ENCODE measurements around the gene MYO1A.
"Not testable (repeated sequence)": the region's sequence is repeated elsewhere in the genome, so short reads cannot be mapped to it uniquely, and the experiment has no call there.

MYO1A gene

DNA sequence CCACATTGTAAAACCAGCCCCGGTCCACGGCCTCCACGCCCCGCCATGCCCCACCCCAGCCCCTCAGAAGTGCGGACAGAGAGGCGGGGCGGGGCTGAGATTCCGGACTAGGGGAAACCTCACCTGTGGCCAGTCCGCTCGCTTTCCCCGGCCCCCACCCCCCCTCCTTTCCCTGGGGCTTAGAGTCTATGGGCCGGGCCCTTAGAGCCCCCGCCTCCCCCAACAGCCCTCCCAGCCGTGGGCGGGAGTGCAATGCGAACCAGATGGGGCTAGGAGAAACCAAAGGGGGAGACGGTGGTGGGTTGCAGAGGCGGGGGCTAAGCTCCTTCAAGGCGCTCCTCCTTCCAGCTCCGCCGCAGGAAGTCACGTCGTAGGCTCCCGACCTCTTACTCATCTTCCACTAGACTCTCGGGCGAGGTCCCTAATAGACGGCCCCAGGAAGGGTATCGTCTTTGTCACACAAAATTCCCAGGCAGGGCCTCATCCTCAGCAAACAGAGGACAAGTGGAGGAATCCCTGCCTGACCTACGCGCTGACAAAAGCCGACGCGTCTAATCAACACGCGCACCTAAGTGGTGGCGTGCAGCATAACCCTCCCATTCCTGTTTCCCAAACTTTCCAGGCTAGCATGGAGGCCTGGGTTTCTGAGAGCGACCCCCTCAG is 37.9 kb upstream of the MYO1A start:
- DNase-seq (ENCODE audit: low read depth in 4 of 4, low spot score in 1 of 4): peak in 3 of 4 experiments; percentile 43 to 87 (median 73)

DNA sequence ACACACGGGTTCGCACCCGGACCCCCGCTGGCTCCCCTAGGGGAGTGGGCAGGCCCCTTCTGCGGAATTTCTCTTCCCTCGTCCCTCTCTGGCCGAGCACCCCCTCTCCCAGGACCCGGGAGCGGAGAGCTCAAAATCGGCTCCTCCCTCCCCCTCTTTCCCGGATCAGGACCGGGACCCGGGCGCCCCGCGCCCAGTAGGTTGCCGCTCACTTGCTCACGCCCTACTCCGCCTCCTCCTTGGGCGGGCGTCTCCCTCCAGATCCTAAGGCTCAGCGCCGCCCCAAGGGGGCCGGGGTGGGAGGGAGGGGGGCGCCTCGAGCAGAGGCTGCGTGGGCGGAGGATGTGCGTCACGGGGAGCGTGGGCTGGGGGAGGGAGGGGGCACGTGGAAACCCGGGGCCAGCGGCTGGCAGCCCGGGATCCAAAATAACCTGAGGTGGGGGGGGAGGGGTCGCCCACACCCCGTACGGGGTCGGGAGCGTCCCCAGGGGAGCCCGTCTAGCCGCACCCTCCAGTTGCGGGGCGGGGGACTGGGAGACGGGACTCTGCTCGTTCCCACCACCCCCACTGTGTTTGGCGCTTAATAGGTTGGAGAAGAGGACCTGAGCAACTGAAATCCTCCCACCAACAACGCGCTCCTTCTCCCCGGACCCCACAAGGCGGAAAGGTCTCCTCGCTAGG is 37.2 kb upstream of the MYO1A start:
- DNase-seq (ENCODE audit: low read depth in 4 of 4, low spot score in 1 of 4): peak; percentile 75 to 94 (median 92)

DNA sequence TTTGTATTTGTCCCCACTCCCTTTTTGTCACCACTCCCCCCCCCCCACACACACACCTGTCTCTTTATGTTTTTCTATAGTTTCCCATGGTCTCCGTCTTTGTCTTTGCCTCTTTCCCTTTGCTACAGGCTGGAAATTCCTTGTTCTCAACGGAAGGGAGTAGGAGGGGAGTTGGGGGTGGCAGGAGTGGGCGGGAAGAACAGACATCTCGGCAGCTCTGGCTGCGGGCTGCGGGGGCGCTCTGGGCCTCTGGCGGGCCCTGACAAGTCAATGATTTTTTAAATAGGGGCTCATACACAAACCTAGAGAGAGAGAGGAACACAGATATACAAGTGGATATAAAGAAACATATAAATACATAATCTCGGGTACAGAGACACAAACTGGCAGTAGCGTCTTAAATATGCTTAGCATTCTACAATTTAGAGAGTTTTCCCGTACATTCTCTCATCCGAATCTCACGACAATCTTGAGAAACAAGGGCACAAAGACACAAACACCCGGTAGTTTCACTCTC is 36.6 kb upstream of the MYO1A start:
- DNase-seq (ENCODE audit: low read depth in 4 of 4, low spot score in 1 of 4): peak in 1 of 4 experiments; percentile 48

DNA sequence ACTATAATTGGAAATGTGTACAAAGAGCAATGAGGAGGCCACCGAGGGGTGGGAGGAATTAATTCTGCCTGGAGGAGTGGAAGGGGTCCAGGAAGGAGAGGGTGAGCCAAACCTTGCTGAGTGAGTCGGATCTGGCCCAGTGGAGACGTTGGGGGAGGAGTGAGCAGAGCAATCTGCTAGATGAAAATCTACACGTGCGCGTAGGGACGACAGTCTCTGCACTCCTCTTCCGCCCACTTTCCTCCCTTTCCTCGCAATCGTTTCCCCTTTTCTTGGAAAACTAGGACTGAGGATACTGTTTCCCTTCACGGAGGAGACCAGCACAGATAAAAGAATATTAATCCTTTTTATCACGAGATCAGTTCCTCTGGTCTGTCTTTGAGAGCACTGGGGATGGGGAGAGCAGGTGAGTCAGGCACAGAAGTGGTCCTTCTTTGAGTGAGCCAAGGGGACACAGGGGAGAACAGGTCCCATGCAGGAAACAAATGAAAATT is 36.1 kb upstream of the MYO1A start:
- DNase-seq (ENCODE audit: low read depth in 4 of 4, low spot score in 1 of 4): no peak

DNA sequence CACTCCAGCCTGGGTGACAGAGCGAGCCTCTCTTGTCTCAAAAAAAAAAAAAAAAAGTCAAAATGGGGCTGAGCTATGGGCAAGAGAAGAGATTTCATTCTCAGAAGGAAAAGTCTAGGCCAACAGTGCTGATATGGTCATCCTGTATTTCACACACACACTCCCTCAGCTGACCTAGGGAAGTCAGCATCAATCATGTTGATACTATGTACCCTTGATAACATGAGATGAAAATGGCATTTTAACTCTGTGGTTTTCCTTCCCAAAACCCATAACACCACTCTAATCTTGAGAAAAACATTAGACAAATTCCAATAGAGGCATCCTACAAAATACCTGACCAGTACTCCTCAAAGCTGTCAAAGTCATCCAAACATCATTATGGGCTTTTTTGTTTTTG is 30.9 kb upstream of the MYO1A start:
- DNase-seq (ENCODE audit: low read depth in 4 of 4, low spot score in 1 of 4): no peak

DNA sequence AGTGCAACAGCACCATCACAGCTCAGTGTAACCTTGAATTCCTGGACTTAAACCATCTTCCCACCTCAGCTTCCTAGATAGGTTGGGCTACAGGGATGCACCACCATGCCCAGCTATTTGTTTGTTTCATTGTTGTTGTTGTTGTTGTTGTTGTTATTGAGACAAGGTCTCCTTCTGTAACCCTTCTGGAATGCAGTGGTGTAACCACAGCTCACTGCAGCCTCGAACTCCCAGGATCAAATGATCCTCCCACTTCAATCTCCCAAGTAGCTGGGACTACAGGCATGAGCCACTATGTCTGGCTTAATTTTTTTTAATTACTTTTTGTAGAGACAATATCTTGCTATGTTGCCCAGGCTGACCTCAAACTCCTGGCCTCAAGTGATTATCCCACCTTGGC is 29.9 kb upstream of the MYO1A start:
- DNase-seq (ENCODE audit: low read depth in 4 of 4, low spot score in 1 of 4): no peak

DNA sequence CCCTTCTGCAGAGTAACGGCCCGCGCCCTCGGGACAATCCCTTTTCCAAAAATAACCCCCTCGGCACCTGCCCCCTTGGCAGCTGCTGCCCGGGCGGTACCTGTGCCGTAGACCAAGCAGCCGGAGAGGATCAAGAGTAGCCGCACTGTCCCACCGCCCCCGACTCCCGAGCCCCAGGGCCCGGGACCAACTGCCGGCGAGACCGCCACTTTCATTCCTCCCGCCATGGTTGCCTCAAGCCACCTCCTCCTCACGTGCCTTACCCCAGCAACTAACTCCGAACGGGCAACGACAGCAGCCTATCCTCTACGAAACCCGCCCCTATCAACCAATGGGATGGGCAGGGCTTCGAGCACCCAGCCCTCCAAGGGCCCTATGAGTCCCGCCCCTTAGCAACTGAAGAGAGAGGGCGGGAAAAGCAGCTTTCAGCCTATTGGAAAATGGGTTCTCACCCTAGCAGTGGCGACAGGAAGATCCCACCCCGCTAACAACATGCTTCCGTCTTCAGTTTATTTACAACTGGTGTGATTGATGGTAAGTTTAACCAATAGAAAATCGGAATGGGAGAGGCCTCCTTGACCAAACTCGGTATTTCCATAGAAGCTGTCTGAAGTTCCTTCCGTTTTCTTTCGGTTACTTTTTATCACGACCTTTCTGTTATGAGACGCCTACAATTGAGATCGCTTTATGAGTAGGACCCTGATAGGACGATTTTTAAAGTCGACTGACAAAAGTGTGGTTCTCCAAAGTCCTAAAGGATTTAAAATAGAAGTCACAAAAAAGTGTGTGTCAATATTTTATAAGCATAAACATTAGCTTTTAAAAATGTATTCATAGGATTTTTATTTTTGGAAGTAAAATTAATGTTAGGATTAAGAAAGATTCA is 28.8 kb upstream of the MYO1A start, which contains the start of gene NEMP1:
NEMP1 (minus strand) TSS at position 273 of the 886 bp plus-strand sequence; CDS start at position 227, 46 bp downstream.
- peak; percentile 73 to 92 (median 84) for DNase-seq (ENCODE audit: low read depth in 4 of 4, low spot score in 1 of 4)

DNA sequence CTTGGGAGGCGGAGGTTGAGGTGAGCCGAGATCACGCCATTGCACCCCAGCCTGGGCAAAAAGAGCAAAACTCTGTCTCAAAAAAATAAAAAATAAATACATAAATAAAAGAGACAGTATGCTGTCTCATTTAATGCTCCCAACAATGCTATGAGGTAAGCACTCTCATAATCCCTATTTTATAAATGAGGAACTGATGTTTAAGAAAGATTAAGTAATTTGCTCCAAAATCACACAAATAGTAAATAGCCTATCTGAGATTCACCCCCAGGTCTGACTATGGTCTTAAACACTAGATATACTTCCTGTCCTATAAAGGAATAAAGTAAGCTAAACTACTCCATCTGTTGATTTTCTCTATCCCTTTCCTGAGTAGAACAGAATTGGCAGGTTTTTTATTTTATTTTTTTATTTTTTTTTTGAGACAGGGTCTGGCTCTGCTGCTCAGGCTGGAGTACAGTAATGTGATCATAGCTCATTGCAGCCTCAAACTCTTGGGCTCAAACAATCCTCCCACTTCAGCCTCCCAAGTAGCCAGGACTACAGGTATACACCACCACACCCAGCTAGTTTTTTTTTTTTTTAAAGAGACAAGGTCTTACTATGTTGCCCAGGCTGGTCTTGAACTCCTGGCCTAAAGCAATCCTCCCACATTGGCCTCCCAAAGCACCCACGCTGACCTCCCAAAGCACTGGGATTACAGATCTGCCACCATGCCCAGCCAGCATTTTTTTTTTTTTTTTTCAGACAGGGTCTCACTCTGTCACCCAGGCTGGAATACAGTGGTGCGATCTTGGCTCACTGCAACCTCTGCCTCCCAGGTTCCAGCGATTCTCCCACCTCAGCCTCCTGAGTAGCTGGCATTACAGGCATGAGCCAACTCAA is 23.9 kb upstream of the MYO1A start:
- not testable (repeated sequence) for DNase-seq (ENCODE audit: low read depth in 4 of 4, low spot score in 1 of 4)

DNA sequence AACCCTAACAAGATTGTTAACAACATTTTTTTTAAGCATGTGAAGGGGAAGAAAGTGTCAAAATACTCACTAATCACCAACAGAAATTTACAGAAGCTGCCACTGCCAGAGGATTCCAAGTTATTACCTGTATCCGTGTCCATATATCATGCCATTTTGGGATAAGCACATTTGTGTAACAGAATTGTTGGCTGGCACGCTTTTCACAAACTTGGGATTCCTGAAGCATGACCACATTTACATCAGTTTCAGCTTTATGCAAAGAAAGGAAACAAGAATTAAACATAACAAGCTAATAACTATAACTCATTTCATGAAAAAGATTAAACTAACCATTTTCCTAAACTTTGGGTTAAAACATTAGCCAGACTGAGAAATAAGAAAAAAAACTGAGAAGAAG is 22.7 kb upstream of the MYO1A start:
- DNase-seq (ENCODE audit: low read depth in 4 of 4, low spot score in 1 of 4): no peak

DNA sequence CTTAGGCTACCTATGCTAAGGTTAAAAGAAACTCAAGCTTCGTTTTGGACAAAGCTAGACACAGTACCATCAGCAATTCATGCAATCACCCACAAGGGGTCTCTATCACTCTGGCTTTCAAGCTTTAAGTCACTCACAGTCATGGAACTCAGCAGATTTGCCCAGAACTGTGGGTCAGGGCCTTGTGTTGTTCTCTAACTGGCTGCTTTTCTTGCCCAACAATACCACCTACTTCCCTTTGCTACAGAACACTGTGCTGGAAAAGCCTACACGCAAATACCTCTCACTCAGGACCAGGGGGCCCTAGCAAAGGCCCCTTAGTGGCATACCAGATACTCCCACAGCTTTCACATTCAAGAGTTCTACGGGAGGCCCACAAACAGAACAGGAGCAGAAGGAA is 19.6 kb upstream of the MYO1A start:
- DNase-seq (ENCODE audit: low read depth in 4 of 4, low spot score in 1 of 4): peak in 1 of 4 experiments; percentile 22

DNA sequence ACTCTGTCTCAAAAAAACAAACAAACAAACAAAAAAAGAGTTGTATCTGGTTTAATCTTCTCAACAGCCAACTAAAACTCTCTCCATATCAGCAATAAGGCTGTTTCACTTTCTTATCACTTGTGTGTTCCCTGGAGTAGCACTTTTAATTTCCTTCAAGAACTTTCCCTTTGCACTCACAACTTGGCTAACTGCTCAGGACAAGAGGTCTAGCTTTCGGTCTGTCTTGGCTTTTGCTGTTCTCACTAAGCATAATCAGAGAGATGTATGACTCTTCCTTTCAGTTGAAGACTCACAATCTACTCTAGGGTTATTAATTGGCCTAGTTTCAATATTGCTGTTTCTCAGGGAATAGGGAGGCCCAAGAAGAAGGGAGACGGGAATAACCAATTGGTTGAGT is 16.3 kb upstream of the MYO1A start:
- no peak for DNase-seq (ENCODE audit: low read depth in 4 of 4, low spot score in 1 of 4)

DNA sequence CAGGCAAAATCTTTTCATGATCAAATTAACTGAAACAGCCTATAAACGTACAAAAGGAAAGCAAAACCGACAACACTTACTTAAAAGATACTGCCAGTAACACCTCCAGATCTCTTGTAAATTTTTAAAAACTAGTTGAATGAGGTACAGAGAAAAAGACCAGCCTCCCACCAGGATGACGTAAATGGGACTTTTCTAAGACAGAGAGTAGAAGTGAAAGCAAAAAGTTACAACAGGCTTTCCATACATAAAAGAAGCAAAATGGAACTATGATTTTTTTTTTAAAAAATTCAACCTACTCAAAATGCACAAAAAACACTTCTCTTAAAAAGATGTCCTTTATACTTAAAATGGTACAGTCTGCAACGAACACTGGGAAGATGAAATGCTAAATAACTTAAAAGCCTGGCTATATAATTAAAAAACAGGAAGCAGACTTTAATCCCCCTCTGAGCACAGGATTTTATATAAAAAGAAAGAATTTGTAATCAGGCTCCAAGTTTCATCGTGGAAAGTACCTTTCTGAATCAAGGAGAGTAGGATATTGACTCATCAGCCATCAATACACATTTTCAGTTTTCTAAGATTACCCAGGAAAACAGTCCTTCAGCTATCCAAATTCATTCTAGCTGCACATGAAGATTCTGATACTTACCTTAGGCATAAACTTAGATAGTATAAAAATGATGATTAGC is 14.2 kb upstream of the MYO1A start:
- DNase-seq (ENCODE audit: low read depth in 4 of 4, low spot score in 1 of 4): peak in 3 of 4 experiments; percentile 23 to 27 (median 25)

DNA sequence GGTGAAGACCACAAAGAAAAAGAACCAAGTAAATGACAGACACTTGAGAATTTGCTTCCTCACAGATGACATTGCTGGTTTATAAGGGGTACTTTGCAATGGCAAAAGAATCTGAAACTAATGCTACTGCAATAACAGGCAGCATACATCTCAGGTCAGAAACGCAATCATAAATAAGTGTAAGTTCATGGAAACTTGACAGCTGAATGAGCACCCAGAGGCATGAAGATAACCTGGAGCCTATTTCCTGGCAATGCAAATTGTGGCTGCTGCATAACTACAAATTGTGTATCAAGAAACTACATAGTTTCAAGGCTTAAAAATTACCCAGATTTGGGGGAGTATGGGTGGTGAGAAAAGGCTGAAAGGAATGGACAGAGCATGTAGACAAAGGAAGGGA is 8.5 kb upstream of the MYO1A start:
- DNase-seq (ENCODE audit: low read depth in 4 of 4, low spot score in 1 of 4): no peak

DNA sequence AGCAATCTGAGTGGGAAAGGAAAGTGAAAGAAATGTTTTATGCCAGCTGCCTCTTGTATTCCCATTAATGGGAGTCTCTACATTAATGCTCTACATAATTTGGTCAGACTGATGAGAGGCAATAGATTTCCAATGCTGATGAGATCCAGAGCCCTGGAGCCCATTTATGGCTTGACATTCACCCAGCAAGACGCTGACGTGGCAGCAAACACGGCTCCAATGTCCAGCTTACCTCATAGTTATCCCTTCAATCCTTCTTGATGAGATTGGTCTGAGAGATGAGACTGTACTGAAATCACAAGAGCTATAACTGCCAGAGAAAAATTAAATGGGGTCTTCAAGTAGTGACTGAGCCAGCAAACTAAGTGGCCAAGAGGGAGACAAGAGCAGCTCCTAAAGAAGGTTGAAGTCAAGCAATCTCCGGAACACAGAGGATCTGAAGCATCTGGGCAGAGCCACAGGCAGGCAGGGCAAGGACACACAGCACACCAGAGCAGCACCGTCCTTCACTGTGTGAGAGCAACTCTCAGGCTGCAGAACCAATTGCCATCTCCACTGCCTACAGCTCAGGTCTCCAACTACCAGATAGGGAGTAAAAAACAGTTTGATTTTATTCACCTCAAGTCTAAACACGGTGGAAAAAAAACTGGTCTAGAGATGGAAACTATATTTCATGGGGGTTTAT is 7.3 kb upstream of the MYO1A start:
- no peak for DNase-seq (ENCODE audit: low read depth in 4 of 4, low spot score in 1 of 4)

DNA sequence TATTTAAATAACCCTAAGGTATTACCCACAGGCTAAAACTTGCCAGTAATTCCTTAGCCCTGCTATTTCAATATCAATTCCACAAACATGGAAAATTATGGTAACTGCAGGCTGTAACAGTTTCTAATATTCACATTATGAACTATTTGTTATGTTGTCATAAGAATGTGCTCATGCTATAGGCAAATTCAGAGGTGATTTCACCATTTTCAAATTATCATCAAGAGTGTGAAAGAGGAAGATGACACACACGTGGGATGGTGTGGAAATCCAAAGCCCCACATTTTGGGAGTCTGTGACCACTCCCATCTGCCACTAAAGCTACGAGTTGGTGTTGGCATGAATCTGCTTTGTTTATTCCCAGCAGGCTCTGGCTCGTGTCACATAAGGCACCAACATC is 5.9 kb upstream of the MYO1A start:
- no peak for DNase-seq (ENCODE audit: low read depth in 4 of 4, low spot score in 1 of 4)

DNA sequence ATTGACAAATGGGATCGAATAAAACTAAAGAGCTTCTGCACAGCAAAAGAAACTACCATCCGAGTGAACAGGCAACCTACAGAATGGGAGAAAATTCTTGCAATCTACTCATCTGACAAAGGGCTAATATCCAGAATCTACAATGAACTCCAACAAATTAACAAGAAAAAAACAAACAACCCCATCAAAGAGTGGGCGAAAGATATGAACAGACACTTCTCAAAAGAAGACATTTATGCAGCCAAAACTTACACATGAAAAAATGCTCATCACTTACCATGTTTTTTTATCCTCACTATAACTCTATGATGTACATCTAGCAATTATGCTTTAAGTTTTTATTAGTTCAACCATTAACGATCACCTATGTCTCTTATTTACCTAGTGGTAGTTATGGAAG is 4.0 kb upstream of the MYO1A start:
- not testable (repeated sequence) for DNase-seq (ENCODE audit: low read depth in 4 of 4, low spot score in 1 of 4)

DNA sequence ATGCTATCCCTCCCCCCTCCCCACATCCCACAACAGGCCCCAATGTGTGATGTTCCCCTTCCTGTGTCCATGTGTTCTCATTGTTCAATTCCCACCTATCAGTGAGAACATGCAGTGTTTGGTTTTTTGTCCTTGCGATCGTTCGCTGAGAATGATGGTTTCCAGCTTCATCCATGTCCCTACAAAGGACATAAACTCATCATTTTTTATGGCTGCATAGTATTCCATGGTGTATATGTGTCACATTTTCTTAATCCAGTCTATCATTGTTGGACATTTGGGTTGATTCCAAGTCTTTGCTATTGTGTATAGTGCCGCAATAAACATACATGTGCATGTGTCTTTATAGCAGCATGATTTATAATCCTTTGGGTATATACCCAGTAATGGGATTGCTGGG is 3.2 kb upstream of the MYO1A start:
- not testable (repeated sequence) for DNase-seq (ENCODE audit: low read depth in 4 of 4, low spot score in 1 of 4)

DNA sequence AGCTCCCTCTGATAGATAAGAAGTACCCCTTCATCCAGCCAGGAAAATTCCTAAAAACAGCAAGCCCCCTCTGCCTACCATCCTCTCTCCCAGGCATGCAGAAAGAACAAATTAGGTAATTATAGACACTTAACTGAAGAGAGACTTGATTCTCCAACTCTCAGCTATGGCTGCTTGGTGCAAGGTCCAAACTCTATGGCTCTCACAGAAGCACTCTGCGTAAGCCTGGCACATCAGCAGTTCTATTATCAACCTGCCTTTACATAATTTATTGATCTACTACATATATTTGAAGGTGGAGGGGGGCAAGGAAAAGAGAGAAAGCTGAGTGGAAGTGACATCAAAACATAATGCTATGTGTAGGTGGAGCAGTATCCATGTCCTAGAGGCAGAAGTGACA is 1.1 kb upstream of the MYO1A start:
- no peak for DNase-seq (ENCODE audit: low read depth in 4 of 4, low spot score in 1 of 4)

DNA sequence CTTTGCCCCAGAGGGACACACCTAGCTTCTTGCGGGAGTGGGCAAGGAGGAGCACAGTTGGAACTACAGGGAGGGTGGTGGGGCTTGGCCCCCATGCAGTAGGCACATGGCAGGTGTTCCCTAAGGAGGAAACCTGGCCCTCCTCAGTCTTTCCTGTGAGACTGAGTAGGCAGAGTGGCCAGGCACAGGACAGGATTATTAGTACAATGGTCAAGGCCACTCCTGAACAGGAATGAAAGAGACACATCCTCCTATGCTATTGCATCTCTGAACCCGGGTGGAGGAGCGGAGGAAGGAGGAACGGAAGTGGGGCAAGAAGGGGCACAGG is 846 bp downstream of the MYO1A start:
- no peak for DNase-seq (ENCODE audit: low read depth in 4 of 4, low spot score in 1 of 4)
